OCI-LY7 (cell line): ENCODE results near the gene CGNL1.

Experiments
- CTCF ChIP-seq: fragments of 200-600 bp; sonication (generic); conservative IDR thresholded peaks from 2 replicates; pipeline ENCODE4 v1.5.1; 2014; ENCODE audit warnings: mild to moderate bottlenecking, antibody characterized with exemption, low read length, moderate library complexity, mixed read lengths
- EZH2phosphoT487 ChIP-seq: fragments of 200-600 bp; sonication (generic); IDR thresholded peaks from 2 replicates; pipeline ENCODE4 v1.6.1; 2018; ENCODE audit warnings: low read depth, borderline replicate concordance, mild to moderate bottlenecking, mixed run types, antibody characterized with exemption, low read length, moderate library complexity, mixed read lengths

DNA sequence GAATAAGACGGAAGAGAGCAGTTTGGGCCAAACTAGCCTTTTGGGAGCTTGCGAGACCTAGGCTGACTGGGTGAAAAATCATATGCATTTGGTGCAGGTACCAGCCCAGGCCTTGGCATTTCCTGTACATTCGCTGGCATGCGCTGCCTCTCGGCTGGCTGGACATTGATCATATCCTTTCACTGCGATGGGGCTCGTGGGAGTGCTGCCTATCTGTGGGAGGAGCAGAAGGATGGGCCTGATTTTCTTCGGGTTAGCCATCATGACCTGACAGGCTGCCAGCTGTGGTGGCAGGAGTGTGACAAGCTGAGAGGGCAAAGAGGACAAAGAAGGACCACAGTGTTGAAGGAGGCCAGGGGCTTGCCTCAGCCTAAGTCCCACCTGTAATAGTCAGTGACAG, 14.3 kb downstream of the CGNL1 start:
- no peak for TF ChIP-seq CTCF
- no peak for TF ChIP-seq EZH2phosphoT487
